HG02840 (cell line): Measurements from ENCODE around the gene WDR45.

Experiments
- ATAC-seq: cut with Tn5 transposase; IDR thresholded peaks from one replicate; pipeline ENCODE4 v1.9.1; 2021; ENCODE audit warnings: mild to moderate bottlenecking, moderate library complexity, moderate number of reproducible peaks; ENCODE audit not compliant: unreplicated experiment, low FRiP score

WDR45 gene

DNA sequence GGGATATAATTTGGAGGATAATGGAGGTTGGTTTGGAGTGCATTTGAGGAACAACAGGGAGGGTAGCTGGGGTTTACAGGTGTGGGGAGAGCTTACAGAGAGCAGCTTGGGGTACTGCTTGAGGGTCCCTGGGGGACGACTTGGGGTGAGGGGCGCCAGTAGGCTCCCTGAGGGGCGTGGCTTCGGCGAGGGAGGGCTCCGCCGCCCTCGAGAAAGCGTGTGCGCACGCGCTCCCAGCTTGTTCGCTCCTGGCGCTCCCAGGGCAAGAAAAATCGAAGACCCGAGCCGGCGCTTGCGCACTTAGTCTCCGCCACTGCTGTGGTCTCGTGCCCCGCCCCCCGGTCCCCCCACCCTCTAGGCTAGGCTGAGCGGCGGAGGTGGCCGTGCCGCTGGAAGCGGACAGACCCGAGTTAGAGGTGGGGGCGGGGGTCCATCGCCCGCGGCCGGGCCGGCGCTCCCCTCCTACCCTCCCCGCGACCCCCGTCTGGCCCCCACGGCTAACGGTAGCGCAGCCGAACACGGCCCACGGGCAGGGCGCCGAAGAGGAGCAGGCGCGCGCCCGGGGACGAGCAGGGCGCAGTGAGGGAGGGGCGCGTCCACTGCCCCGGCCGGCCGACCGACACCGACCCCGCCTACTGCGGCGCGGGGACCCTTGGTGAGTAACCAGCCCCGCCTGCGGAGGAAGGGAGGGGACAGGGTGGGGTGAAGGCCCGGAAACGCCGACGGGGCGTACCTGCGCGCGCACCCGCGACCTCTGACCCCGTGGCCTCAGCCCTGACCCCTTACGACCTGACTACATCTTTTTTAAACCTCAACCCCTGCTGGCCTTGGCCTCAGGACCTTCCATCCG lies 26.2 kb downstream of the WDR45 start:
- ATAC-seq = no peak

DNA sequence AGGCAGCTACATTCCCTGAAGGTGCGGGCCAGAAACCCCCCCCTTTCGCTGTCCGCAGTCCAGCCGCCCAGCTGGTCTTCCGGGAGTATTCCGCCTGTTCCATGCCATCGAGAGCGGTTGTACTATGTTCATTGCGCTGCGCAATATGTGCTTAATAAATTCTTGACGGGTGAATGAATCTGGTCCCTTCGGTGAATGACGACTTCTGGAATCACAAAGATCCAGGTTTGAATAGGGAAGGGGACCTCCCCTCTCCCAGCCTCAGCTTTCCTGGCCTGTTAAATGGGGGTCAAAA lies 35.8 kb downstream of the WDR45 start:
- ATAC-seq = no peak

GRCh38 chrX:49043220-49043986 lies 36.3 kb downstream of the WDR45 start, which contains the start of gene TFE3:
Gene TFE3 (minus strand): TSS chrX:49043357. CDS start chrX:49043226, 131 bp downstream.
- ATAC-seq = peak; percentile 95

- peak; percentile 2 for ATAC-seq
These were observed 37.0 kb downstream of the WDR45 start for GRCh38 chrX:49042581-49043219.

DNA sequence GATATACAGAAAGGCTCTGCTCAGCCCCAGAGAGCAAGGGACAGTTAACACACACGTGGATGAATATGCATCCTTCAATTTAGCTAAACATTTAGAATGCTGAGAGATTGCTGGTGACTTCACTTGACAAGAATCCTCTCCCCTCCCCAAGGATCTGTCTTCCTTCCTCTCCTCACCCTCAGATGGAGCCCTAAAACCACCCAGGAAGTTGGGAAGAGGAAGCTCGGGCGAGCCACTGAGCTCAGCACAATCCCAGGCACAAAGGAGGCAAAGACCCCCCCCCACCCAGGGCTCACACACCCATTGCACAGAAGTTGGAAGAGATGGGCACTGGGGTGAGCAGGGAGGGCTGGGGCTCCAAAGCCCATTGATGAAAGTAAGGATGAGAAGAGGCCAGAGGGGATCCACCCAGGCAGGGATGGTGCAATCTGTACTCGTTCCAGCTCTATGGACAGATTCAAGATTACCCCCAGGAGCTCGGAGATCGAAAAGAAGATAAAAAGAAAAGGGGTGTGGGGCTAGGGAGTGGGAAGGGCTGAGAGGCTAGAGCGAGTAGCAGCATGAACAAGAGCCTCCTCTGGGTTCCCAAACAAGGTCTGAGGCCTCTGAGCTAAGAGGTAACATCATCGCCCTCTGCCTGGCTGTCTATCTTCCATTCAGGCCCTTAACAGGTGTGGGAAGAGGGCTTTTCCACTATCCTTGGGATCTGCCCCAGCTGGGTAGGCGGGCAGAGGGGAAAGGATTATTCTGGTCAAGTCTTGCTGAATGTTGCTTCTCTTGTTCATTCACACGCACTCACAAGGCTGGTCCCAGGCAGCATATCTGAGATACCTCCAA lies 37.7 kb downstream of the WDR45 start:
- no peak for ATAC-seq

DNA sequence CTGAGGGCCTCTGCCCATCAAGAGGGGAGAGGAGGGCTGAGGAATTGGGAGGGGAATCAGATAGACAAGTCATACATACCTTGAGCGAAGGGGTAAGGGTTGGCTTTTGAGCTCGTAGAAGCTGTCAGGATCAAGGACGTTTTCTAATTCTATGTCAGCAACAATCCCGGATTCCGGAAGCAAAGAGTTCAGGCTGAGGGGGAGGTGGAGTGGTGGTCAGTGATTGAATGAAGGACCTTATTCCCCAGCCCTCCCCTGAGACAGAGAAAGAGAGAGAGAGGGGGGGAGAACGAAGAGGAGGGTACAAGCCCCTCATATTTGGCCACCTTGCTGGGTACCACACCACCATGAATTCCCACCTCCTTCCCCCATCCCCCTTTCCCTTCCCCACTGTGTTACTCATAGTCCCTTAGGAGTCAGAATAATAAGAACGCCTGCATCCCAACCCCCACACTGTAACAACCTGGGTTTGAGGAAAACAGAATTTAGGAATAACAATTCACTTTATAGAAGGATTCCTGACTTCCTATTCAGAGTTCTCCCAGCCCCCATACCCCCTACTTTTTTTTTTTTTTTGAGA lies 39.2 kb downstream of the WDR45 start:
- ATAC-seq = no peak

- no peak for ATAC-seq
These were observed 39.9 kb downstream of the WDR45 start for GRCh38 chrX:49039598-49040375.

DNA sequence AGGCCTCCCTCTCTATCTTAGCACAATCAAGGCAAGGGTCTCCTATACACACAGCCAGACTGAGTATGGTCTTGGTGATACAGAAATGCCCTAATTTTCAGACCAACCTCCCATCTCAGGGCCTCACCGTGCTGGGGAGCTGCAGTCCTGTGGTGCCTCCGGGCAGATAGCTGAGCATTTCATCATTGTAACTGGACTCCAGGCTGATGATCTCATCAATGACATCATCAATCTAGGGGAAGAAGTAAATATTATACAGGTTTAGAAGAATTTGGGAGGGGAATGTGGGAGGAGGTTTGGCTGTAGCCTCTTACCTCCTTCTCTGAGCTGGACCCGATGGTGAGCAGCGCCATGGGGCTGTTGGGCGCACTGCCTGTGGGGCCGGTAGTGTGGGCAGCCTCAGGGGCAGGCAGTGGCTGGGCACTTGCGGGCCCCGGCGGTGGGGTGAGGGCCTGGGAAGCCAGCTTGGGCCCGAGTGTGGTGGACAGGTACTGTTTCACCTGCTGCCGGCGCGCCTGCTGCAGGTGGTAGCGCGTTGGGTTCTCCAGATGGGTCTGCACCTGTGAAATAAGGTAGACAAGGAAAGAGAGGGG lies 41.7 kb downstream of the WDR45 start:
- ATAC-seq = no peak

DNA sequence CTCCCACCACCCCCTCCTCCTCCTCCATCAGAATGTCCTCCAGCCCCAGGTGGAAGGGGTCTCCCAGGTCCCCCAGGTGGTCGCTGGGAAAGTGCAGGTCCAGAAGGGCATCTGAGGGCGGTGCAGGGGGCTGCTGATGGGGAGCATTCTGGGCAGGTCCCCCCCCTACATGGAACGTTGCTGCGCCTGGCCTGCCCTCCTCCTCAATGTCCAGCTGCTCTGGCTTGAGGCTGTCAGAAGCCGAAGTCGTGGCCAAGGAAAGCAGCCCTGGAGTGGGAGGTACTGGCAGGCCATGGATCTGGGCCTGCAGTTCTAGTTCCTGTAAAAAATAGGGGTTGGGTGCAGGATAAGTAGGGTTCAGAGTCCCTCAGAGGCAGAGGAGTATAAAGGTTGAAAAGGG lies 49.4 kb downstream of the WDR45 start:
- no peak for ATAC-seq

- ATAC-seq = no peak
These were observed 49.8 kb downstream of the WDR45 start for GRCh38 chrX:49029876-49030275.
